Neural cell (in vitro differentiated cells): ENCODE measurements around the gene METAP1. TPM values are rescaled to one million over a fixed set of nuclear protein-coding genes. Genes with fewer than 3 reads are reported as not detected.

Experiments used
- H2AFZ ChIP-seq: fragments of 200-600, 300-800 bp; sonication (generic), shearing (Covaris generic); 2 replicates; pipeline ENCODE4 v1.6.0; 2014; ENCODE audit warnings: low read depth, mild to moderate bottlenecking, antibody characterized with exemption, low read length, moderate library complexity
- H3F3A ChIP-seq: fragments of 200-600 bp; shearing (Covaris generic); 2 replicates; pipeline ENCODE4 v1.6.1; 2016; ENCODE audit warnings: mild to moderate bottlenecking, moderate library complexity, mixed read lengths, antibody characterized with exemption, low read length; ENCODE audit not compliant: insufficient read depth, poor library complexity, severe bottlenecking
- H3K27ac ChIP-seq: fragments of 200-600, 300-800 bp; sonication (generic), shearing (Covaris generic); 2 replicates; pipeline ENCODE4 v1.5.1; 2014; ENCODE audit warnings: mild to moderate bottlenecking, low read length, moderate library complexity
- H3K27me3 ChIP-seq: fragments of 300-800, 200-600 bp; sonication (generic), shearing (Covaris generic); 2 replicates; pipeline ENCODE4 v1.6.0; 2014; ENCODE audit warnings: mild to moderate bottlenecking, low read depth, low read length, moderate library complexity; ENCODE audit not compliant: insufficient read depth
- H3K36me3 ChIP-seq: fragments of 300-800, 200-600 bp; sonication (generic), shearing (Covaris generic); 2 replicates; pipeline ENCODE4 v1.5.1; 2014; ENCODE audit warnings: mild to moderate bottlenecking, antibody characterized with exemption, low read length, moderate library complexity; ENCODE audit not compliant: insufficient read depth
- H3K4me2 ChIP-seq: fragments of 300-800, 200-600 bp; sonication (generic), shearing (Covaris generic); 2 replicates; pipeline ENCODE4 v1.6.0; 2014; ENCODE audit warnings: mild to moderate bottlenecking, low read length
- H3K4me3 ChIP-seq: fragments of 300-800, 200-600 bp; sonication (generic), shearing (Covaris generic); 2 replicates; pipeline ENCODE4 v1.5.1; 2014; ENCODE audit warnings: mild to moderate bottlenecking, low read length, moderate library complexity
- H3K79me2 ChIP-seq: fragments of 200-600 bp; shearing (Covaris generic); replicated peaks from 2 replicates; pipeline ENCODE4 v1.6.0; 2014; ENCODE audit warnings: mild to moderate bottlenecking, low read length, moderate library complexity; ENCODE audit not compliant: insufficient read depth
- H3K9ac ChIP-seq: fragments of 300-800, 200-600 bp; sonication (generic), shearing (Covaris generic); 2 replicates; pipeline ENCODE4 v1.6.1; 2016; ENCODE audit warnings: mild to moderate bottlenecking, low read length, mixed read lengths
- H3K9me2 ChIP-seq: fragments of 200-600 bp; shearing (Covaris generic); 2 replicates; pipeline ENCODE4 v1.6.1; 2016; ENCODE audit warnings: mild to moderate bottlenecking, low read length, mixed read lengths; ENCODE audit not compliant: insufficient read depth
- H3K9me3 ChIP-seq: fragments of 200-600, 300-800 bp; sonication (generic), shearing (Covaris generic); 2 replicates; pipeline ENCODE4 v1.6.1; 2016; ENCODE audit warnings: mild to moderate bottlenecking, mixed run types, low read length, moderate library complexity, mixed read lengths
- H4K20me1 ChIP-seq: fragments of 200-600 bp; shearing (Covaris generic); 2 replicates; pipeline ENCODE4 v1.6.1; 2016; ENCODE audit warnings: mild to moderate bottlenecking, mixed run types; ENCODE audit not compliant: insufficient read depth
- CTCF ChIP-seq: fragments of 450-650 bp; IDR thresholded peaks from 2 replicates; pipeline ENCODE4 v1.5.1; 2014; ENCODE audit warnings: antibody characterized with exemption, mild to moderate bottlenecking, moderate library complexity; ENCODE audit not compliant: poor library complexity, severe bottlenecking
- EP300 ChIP-seq: fragments of 450-650 bp; conservative IDR thresholded peaks from 2 replicates; pipeline ENCODE4 v1.6.1; 2014; ENCODE audit warnings: antibody characterized with exemption, mild to moderate bottlenecking, moderate library complexity; ENCODE audit not compliant: poor library complexity, severe bottlenecking
- EZH2 ChIP-seq: fragments of 200-600, 300-800 bp; shearing (Covaris generic), sonication (generic); IDR thresholded peaks from 2 replicates; pipeline ENCODE4 v1.6.1; 2014; ENCODE audit warnings: antibody characterized with exemption, low read length, borderline replicate concordance, mild to moderate bottlenecking; ENCODE audit not compliant: insufficient read depth, poor library complexity, severe bottlenecking
- MXI1 ChIP-seq: fragments of 450-650 bp; conservative IDR thresholded peaks from 2 replicates; pipeline ENCODE4 v1.6.1; 2014; ENCODE audit warnings: antibody characterized with exemption, mild to moderate bottlenecking; ENCODE audit not compliant: poor library complexity, severe bottlenecking
- POLR2AphosphoS5 ChIP-seq: IDR thresholded peaks from 2 replicates; pipeline ENCODE4 v1.6.1; 2012
- RAD21 ChIP-seq: fragments of 450-650 bp; conservative IDR thresholded peaks from 2 replicates; pipeline ENCODE4 v1.6.1; 2014; ENCODE audit warnings: antibody characterized with exemption, mild to moderate bottlenecking, moderate library complexity
- REST ChIP-seq: IDR thresholded peaks from 2 replicates; pipeline ENCODE4 v1.6.1; 2012; ENCODE audit warnings: borderline replicate concordance
- SMC3 ChIP-seq: fragments of 450-650 bp; conservative IDR thresholded peaks from 2 replicates; pipeline ENCODE4 v1.6.1; 2014; ENCODE audit warnings: antibody characterized with exemption, mild to moderate bottlenecking, moderate library complexity; ENCODE audit not compliant: poor library complexity
- TAF1 ChIP-seq: IDR thresholded peaks from 2 replicates; pipeline ENCODE4 v1.6.1; 2012; ENCODE audit warnings: low read depth
- polyA plus RNA-seq: library from polyadenylated mRNA; depleted of rRNA; stranded (reverse); fragments of >200 nt; gene quantifications from 2 replicates; pipeline ENCODE4 v1.2.3, GENCODE V29; 2014

Gene METAP1
- polyA plus RNA-seq, 1 donor from 2014 or later: 24.5 TPM

- H3K27ac ChIP-seq: no peak overlapping the region
- no peak overlapping the region for H3K9ac ChIP-seq
- TF ChIP-seq CTCF (no peak), POLR2AphosphoS5 (no peak), TAF1 (no peak), RAD21 (no peak), REST (no peak), EZH2 (no peak), EP300 (no peak), SMC3 (no peak), MXI1 (no peak)
- H3K9me2 ChIP-seq: no peaks in the 10 kb centered on the region
- no peaks in the 10 kb centered on the region for H3F3A ChIP-seq
- H2AFZ ChIP-seq: no peak overlapping the region
- no peak overlapping the region for H3K4me3 ChIP-seq
- H3K79me2 ChIP-seq: no peaks in the 10 kb centered on the region
- no peaks in the 10 kb centered on the region for H3K9me3 ChIP-seq
- H3K4me2 ChIP-seq: no peak overlapping the region
- H3K36me3 ChIP-seq: no peaks in the 10 kb centered on the region
- no peaks in the 10 kb centered on the region for H3K27me3 ChIP-seq
- H4K20me1 ChIP-seq: no peaks in the 10 kb centered on the region
These were observed 64.0 kb downstream of the METAP1 start for GRCh38 chr4:99059550-99059949.

GRCh38 chr4:99061048-99061700 is 65.7 kb downstream of the METAP1 start:
- no peak for TF ChIP-seq MXI1
- TF ChIP-seq RAD21: no peak
- no peak for TF ChIP-seq CTCF
- no peak for TF ChIP-seq POLR2AphosphoS5
- TF ChIP-seq REST: no peak
- no peak for TF ChIP-seq EZH2
- TF ChIP-seq TAF1: no peak
- Histone ChIP-seq H3K4me2 (no peak overlapping the region), H3F3A (no peaks in the 10 kb centered on the region), H3K9me3 (no peaks in the 10 kb centered on the region), H3K27ac (no peak overlapping the region), H3K36me3 (no peaks in the 10 kb centered on the region), H3K9ac (no peak overlapping the region), H4K20me1 (no peaks in the 10 kb centered on the region), H3K9me2 (no peaks in the 10 kb centered on the region), H3K27me3 (no peaks in the 10 kb centered on the region), H3K79me2 (no peaks in the 10 kb centered on the region), H2AFZ (no peak overlapping the region), H3K4me3 (no peak overlapping the region)
